K562 (cell line): ENCODE measurements around the gene AKT1. TPM values are rescaled to one million over a fixed set of nuclear protein-coding genes. Genes with fewer than 3 reads are reported as not detected.

Experiments
- EP400 ChIP-seq: fragments of 450-650 bp; IDR thresholded peaks from 2 replicates; pipeline ENCODE4 v1.6.1; 2017; ENCODE audit warnings: antibody characterized with exemption, mild to moderate bottlenecking, moderate library complexity
- ETV6 ChIP-seq, 3 experiments: fragments of 150-350 bp in 1 of 3; sonication (generic) in 1 of 3; formaldehyde crosslinking in 1 of 3; IDR thresholded peaks; 2 replicates each; pipeline versions ENCODE4 v1.6.1 to v1.8.0; 2014 to 2022; ENCODE audit warnings: borderline replicate concordance in 2 of 3, low read depth in 2 of 3, antibody characterized with exemption in 1 of 3, low read length in 1 of 3, mild to moderate bottlenecking in 1 of 3, missing genetic modification reagents in 1 of 3
- MEF2A ChIP-seq: IDR thresholded peaks from 2 replicates; pipeline ENCODE4 v1.6.1; 2011; ENCODE audit warnings: low read depth, mild to moderate bottlenecking, low read length, moderate library complexity; ENCODE audit not compliant: control insufficient read depth
- ZNF75A ChIP-seq: fragments of 450-650 bp; formaldehyde crosslinking; IDR thresholded peaks from 2 replicates; pipeline ENCODE4 v1.4.0; 2020; ENCODE audit warnings: mild to moderate bottlenecking
- polyA plus RNA-seq, 8 experiments: library from polyadenylated mRNA; depleted of rRNA in 4 of 8; stranded (reverse) in 5 of 8; unstranded in 3 of 8; fragments of >200 nt; fragmentation: Nextera tagmentation in 2 of 8; fragmentation: Illumina TruSeq in 1 of 8; extraction: Ambion mirVana in 2 of 8; extraction: Trizol in 1 of 8; gene quantifications; 2 replicates each; pipeline versions ENCODE4 v1.2.1 to v1.2.3, GENCODE V29; 2011 to 2014; ENCODE audit warnings: inconsistent platforms in 1 of 8, missing spikeins in 1 of 8
- total RNA-seq, 7 experiments: library from RNA; depleted of rRNA in 6 of 7; stranded (reverse); fragments of >200 nt in 6 of 7; fragmentation: Illumina TruSeq in 2 of 7; extraction: Trizol in 2 of 7; gene quantifications; 2 replicates each; pipeline versions ENCODE4 v1.2.1 to v1.2.3, GENCODE V29; 2011 to 2021; ENCODE audit warnings: low replicate concordance in 1 of 7
- TF ChIP-seq, protein P1 (sequence below): fragments of 450-650 bp; IDR thresholded peaks from 2 replicates; pipeline ENCODE4 v1.6.1; 2018; ENCODE audit not compliant: partially characterized antibody

The AKT1 gene
- total and polyA plus RNA-seq, 9 of the 15 experiments (the other 6 are each of a cell fraction or from before 2014, with no cell fraction given) = 0.49 to 132 (median 75.1) TPM

DNA sequence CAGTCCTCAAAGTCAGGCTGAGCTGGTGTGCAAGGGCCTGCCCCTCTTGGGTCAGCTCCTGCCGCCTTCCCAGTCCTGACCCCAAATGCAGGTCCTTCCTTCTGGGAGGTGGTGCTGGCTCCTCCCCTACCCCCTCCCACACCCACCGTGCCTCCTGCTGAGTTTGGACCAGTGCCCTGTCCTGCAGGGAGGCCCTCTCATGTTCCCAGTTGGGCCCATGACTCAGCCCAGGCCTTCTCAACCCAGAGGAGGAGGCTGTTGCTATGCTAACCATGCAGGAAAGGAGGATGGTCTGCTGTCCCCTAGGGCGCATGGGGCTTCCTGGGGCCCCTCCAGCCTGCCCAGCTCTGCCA lies 9.8 kb upstream of the AKT1 start (continued):
- TF ChIP-seq, protein P1, sequence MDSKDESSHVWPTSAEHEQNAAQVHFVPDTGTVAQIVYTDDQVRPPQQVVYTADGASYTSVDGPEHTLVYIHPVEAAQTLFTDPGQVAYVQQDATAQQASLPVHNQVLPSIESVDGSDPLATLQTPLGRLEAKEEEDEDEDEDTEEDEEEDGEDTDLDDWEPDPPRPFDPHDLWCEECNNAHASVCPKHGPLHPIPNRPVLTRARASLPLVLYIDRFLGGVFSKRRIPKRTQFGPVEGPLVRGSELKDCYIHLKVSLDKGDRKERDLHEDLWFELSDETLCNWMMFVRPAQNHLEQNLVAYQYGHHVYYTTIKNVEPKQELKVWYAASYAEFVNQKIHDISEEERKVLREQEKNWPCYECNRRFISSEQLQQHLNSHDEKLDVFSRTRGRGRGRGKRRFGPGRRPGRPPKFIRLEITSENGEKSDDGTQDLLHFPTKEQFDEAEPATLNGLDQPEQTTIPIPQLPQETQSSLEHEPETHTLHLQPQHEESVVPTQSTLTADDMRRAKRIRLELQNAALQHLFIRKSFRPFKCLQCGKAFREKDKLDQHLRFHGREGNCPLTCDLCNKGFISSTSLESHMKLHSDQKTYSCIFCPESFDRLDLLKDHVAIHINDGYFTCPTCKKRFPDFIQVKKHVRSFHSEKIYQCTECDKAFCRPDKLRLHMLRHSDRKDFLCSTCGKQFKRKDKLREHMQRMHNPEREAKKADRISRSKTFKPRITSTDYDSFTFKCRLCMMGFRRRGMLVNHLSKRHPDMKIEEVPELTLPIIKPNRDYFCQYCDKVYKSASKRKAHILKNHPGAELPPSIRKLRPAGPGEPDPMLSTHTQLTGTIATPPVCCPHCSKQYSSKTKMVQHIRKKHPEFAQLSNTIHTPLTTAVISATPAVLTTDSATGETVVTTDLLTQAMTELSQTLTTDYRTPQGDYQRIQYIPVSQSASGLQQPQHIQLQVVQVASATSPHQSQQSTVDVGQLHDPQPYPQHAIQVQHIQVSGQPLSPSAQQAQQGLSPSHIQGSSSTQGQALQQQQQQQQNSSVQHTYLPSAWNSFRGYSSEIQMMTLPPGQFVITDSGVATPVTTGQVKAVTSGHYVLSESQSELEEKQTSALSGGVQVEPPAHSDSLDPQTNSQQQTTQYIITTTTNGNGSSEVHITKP = no peak
- TF ChIP-seq ETV6 (IDR thresholded peaks at IDR 0.05; ENCODE audit: borderline replicate concordance in 1 of 2, low read depth in 2 of 2, low read length in 1 of 2) = no peak
- no peak for TF ChIP-seq ETV6 (CRISPR knock-in tag; IDR thresholded peaks at IDR 0.05; ENCODE audit: borderline replicate concordance)
- TF ChIP-seq ZNF75A (CRISPR knock-in tag) = no peak
- peak; percentile 94 for TF ChIP-seq MEF2A
- no peak for TF ChIP-seq EP400
